ENCODE measurements around the gene CLCN3. TPM values are rescaled to one million over a fixed set of nuclear protein-coding genes. Genes with fewer than 3 reads are reported as not detected.

CLCN3 gene
- total RNA-seq, 1 experiment from 2014 or later, result 38.3 TPM

DNA sequence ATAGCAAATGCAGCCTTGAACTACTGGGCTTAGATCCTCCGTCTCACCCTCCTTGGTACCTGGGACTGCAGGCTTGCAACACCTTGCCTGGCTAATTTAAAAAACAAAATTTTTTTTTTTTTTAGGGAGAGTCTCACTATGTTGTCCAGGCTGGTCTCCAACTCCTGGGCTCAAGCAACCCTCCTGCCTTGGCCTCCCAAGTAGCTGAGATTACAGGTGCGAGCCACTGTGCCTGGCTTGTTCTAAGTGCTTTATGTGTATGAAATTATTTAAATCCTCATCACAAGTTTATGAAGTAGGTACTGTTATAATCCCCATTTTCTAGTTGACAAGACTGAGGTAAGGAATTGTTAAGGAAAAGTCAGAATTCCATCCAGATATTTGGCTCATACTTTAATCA lies 43.0 kb downstream of the CLCN3 start:
- in situ Hi-C loops (cut with HindIII; ENCODE audit: low pct_unique_long_range_greater_than_20kb, low sequenced_read_pairs), result no loop called here

DNA sequence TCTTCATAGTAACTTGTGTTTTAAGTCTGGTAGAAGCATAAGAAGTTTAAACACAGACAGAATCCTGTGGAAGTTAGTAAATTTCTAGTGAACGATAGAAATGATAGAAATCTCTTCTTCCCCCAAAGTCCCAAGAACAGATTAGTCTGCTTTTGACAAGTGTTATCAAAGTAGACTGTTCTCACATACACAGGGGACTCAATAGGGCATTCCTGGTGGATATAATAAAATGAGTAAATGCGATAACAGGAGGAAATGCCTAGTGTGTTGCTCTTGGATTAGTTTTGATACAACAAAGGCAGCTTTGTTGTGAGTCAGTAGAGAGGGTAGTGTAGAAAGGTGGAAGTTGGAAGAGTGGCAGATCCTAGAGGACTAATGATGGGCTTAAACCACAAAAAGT lies 43.5 kb downstream of the CLCN3 start:
- ATAC-seq, result peak; percentile 64
- intact Hi-C loops (cut with micrococcal nuclease; ENCODE audit: unreplicated experiment), result no loop called here
- CTCF ChIA-PET, result no interaction called here

More for the DNA sequence above, 43.0 kb downstream of the CLCN3 start:
- Histone ChIP-seq H3K27ac (ENCODE audit: low read length) (peak overlapping the region; percentile 65), H3K27me3 (ENCODE audit: control insufficient read depth, insufficient read depth, low read length) (no peaks in the 10 kb centered on the region), H3K9me3 (ENCODE audit: control insufficient read depth, insufficient read depth, low read depth, low read length) (peaks cover 4% of the 10 kb centered on the region; the same call in 1 of the 2 replicates), H3K36me3 (ENCODE audit: control insufficient read depth, insufficient read depth, low read length) (no peaks in the 10 kb centered on the region), H3K4me3 (ENCODE audit: low read depth in 2 of 2, low read length in 2 of 2) (no peak overlapping the region), H3K4me1 (ENCODE audit: control insufficient read depth, insufficient read depth, low read length) (peaks cover 12% of the 10 kb centered on the region)
- TF ChIP-seq, protein P1, sequence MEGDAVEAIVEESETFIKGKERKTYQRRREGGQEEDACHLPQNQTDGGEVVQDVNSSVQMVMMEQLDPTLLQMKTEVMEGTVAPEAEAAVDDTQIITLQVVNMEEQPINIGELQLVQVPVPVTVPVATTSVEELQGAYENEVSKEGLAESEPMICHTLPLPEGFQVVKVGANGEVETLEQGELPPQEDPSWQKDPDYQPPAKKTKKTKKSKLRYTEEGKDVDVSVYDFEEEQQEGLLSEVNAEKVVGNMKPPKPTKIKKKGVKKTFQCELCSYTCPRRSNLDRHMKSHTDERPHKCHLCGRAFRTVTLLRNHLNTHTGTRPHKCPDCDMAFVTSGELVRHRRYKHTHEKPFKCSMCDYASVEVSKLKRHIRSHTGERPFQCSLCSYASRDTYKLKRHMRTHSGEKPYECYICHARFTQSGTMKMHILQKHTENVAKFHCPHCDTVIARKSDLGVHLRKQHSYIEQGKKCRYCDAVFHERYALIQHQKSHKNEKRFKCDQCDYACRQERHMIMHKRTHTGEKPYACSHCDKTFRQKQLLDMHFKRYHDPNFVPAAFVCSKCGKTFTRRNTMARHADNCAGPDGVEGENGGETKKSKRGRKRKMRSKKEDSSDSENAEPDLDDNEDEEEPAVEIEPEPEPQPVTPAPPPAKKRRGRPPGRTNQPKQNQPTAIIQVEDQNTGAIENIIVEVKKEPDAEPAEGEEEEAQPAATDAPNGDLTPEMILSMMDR (IDR thresholded peaks at IDR 0.05), result no peak
- TF ChIP-seq, protein P2, sequence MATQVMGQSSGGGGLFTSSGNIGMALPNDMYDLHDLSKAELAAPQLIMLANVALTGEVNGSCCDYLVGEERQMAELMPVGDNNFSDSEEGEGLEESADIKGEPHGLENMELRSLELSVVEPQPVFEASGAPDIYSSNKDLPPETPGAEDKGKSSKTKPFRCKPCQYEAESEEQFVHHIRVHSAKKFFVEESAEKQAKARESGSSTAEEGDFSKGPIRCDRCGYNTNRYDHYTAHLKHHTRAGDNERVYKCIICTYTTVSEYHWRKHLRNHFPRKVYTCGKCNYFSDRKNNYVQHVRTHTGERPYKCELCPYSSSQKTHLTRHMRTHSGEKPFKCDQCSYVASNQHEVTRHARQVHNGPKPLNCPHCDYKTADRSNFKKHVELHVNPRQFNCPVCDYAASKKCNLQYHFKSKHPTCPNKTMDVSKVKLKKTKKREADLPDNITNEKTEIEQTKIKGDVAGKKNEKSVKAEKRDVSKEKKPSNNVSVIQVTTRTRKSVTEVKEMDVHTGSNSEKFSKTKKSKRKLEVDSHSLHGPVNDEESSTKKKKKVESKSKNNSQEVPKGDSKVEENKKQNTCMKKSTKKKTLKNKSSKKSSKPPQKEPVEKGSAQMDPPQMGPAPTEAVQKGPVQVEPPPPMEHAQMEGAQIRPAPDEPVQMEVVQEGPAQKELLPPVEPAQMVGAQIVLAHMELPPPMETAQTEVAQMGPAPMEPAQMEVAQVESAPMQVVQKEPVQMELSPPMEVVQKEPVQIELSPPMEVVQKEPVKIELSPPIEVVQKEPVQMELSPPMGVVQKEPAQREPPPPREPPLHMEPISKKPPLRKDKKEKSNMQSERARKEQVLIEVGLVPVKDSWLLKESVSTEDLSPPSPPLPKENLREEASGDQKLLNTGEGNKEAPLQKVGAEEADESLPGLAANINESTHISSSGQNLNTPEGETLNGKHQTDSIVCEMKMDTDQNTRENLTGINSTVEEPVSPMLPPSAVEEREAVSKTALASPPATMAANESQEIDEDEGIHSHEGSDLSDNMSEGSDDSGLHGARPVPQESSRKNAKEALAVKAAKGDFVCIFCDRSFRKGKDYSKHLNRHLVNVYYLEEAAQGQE (IDR thresholded peaks at IDR 0.05; ENCODE audit: insufficient read depth in 1 of 2, low read depth in 2 of 2, low read length in 1 of 2), result no peak
- TF ChIP-seq POLR2AphosphoS5 (IDR thresholded peaks at IDR 0.05; ENCODE audit: low read depth, low read length) (no peak), SIN3A (IDR thresholded peaks at IDR 0.05; ENCODE audit: borderline replicate concordance, insufficient read depth, low read depth, low read length) (no peak), TCF7L2 (IDR thresholded peaks at IDR 0.05; ENCODE audit: low read depth, low read length) (no peak)
- ChIA-PET CTCF (no interaction called here), POLR2A (no interaction called here)
- intact Hi-C loops (cut with micrococcal nuclease; ENCODE audit: unreplicated experiment), result no loop called here
- no TSS peak for BruUV-seq (replicated peaks)
- no peak for DNase-seq (ENCODE audit: low read depth, low spot score)
- no peak for ATAC-seq

More for the DNA sequence above, 43.5 kb downstream of the CLCN3 start:
- Histone ChIP-seq H3K27ac (ENCODE audit: low read length) (peak overlapping the region; percentile 65), H3K27me3 (ENCODE audit: control insufficient read depth, insufficient read depth, low read length) (no peaks in the 10 kb centered on the region), H3K36me3 (ENCODE audit: control insufficient read depth, insufficient read depth, low read length) (no peaks in the 10 kb centered on the region), H3K4me3 (ENCODE audit: low read depth in 2 of 2, low read length in 2 of 2) (no peak overlapping the region), H3K9me3 (ENCODE audit: control insufficient read depth, insufficient read depth, low read depth, low read length) (peaks cover 4% of the 10 kb centered on the region; the same call in 1 of the 2 replicates), H3K4me1 (ENCODE audit: control insufficient read depth, insufficient read depth, low read length) (peaks cover 10% of the 10 kb centered on the region)
- TF ChIP-seq, protein P1 (IDR thresholded peaks at IDR 0.05), result no peak
- no peak for TF ChIP-seq POLR2AphosphoS5 (IDR thresholded peaks at IDR 0.05; ENCODE audit: low read depth, low read length)
- TF ChIP-seq SIN3A (IDR thresholded peaks at IDR 0.05; ENCODE audit: borderline replicate concordance, insufficient read depth, low read depth, low read length), result no peak
- TF ChIP-seq TCF7L2 (IDR thresholded peaks at IDR 0.05; ENCODE audit: low read depth, low read length), result no peak
- TF ChIP-seq, protein P2 (IDR thresholded peaks at IDR 0.05; ENCODE audit: insufficient read depth in 1 of 2, low read depth in 2 of 2, low read length in 1 of 2), result no peak
- POLR2A ChIA-PET, result interaction anchor here (0.6 kb wide), 1 partner anchor 128 kb away, joined by 8 read pairs; no protein-coding TSS in a partner anchor
- in situ Hi-C loops (cut with HindIII; ENCODE audit: low pct_unique_long_range_greater_than_20kb, low sequenced_read_pairs), result no loop called here
- BruUV-seq (replicated peaks), result no TSS peak
- no peak for DNase-seq (ENCODE audit: low read depth, low spot score)

Data from Panc1 (cell line).